Panc1 (cell line): ENCODE results near the gene ARL5A. TPM values are rescaled to one million over a fixed set of nuclear protein-coding genes. Genes with fewer than 3 reads are reported as not detected.

ENCODE experiments used
- ATAC-seq: fragments of 200-7000 bp; cut with Tn5 transposase; 2 replicates; pipeline ENCODE4 v1.9.1; 2020; ENCODE audit warnings: mild to moderate bottlenecking, moderate library complexity
- BruUV-seq: library from RNA; stranded (reverse); fragments of 400-500 nt; replicated peaks from 2 replicates; lab custom pipeline; 2021; lab: Mats Ljungman, UMichigan
- CTCF ChIA-PET: fragments of 300-600 bp; sonication (Branson Sonifier 250); formaldehyde crosslinking; loops from one replicate; lab custom pipeline; 2022; ENCODE audit warnings: antibody characterized with exemption; lab: Charles Lee
- POLR2A ChIA-PET: fragments of 300-600 bp; sonication (Branson Sonifier 250); formaldehyde crosslinking; loops from one replicate; lab custom pipeline; 2022; ENCODE audit warnings: antibody characterized with exemption; lab: Charles Lee
- DNase-seq: peaks from one replicate; pipeline ENCODE4 v3.0.0-alpha.2; 2010; ENCODE audit warnings: low read depth, low spot score
- H3K27ac ChIP-seq: 2 replicates; pipeline ENCODE4 v1.5.1; 2011; ENCODE audit warnings: mild to moderate bottlenecking, low read length, inconsistent platforms
- H3K27me3 ChIP-seq: fragments of 200-500 bp; sonication (Bioruptor generic); 2 replicates; pipeline ENCODE4 v1.6.0; 2014; ENCODE audit warnings: low read length, inconsistent platforms; ENCODE audit not compliant: control insufficient read depth, insufficient read depth
- H3K36me3 ChIP-seq: fragments of 200-500 bp; sonication (Bioruptor generic); 2 replicates; pipeline ENCODE4 v1.5.1; 2014; ENCODE audit warnings: inconsistent platforms, mild to moderate bottlenecking, low read length, moderate library complexity; ENCODE audit not compliant: control insufficient read depth, insufficient read depth
- H3K4me1 ChIP-seq: 2 replicates; pipeline ENCODE4 v1.5.1; 2011; ENCODE audit warnings: inconsistent platforms, mild to moderate bottlenecking, low read length, moderate library complexity; ENCODE audit not compliant: control insufficient read depth, insufficient read depth
- H3K4me3 ChIP-seq, 2 experiments: 2 replicates each; pipeline ENCODE4 v1.5.1; 2011 to 2012; ENCODE audit warnings: low read depth in 2 of 2, low read length in 2 of 2, mild to moderate bottlenecking in 2 of 2, inconsistent platforms in 1 of 2, moderate library complexity in 1 of 2
- H3K9me3 ChIP-seq: fragments of 200-500 bp; sonication (Bioruptor generic); 2 replicates; pipeline ENCODE4 v1.5.1; 2014; ENCODE audit warnings: low read depth, mild to moderate bottlenecking, inconsistent platforms, low read length, moderate library complexity; ENCODE audit not compliant: control insufficient read depth, insufficient read depth
- POLR2AphosphoS5 ChIP-seq: IDR thresholded peaks from 2 replicates; pipeline ENCODE4 v1.6.1; 2012; ENCODE audit warnings: mild to moderate bottlenecking, low read depth, low read length, moderate library complexity
- SIN3A ChIP-seq: IDR thresholded peaks from 2 replicates; pipeline ENCODE4 v1.6.1; 2012; ENCODE audit warnings: low read depth, mild to moderate bottlenecking, low read length, moderate library complexity, borderline replicate concordance; ENCODE audit not compliant: insufficient read depth
- TCF7L2 ChIP-seq: IDR thresholded peaks from 2 replicates; pipeline ENCODE4 v1.6.1; 2011; ENCODE audit warnings: mild to moderate bottlenecking, low read depth, low read length, inconsistent platforms
- in situ Hi-C: cut with HindIII; loops from 2 replicates; pipeline ENCODE4 v1.10.0; 2016; ENCODE audit warnings: low sequenced_read_pairs, low pct_unique_long_range_greater_than_20kb
- intact Hi-C: fragments of 100-400 bp; cut with micrococcal nuclease; formaldehyde crosslinking; loops from one replicate; pipeline ENCODE4 v1.10.0; 2022; ENCODE audit not compliant: unreplicated experiment
- total RNA-seq: library from RNA; stranded (reverse); gene quantifications from one replicate; pipeline ENCODE4 v1.2.1, GENCODE V29; 2021; ENCODE audit not compliant: unreplicated experiment
- TF ChIP-seq, protein P1 (sequence below), 2 experiments: IDR thresholded peaks; 2 replicates each; pipeline ENCODE4 v1.6.1; 2011 to 2012; ENCODE audit warnings: low read depth in 2 of 2, control low read depth in 1 of 2, low read length in 1 of 2, mild to moderate bottlenecking in 1 of 2, moderate library complexity in 1 of 2; ENCODE audit not compliant: insufficient read depth in 1 of 2
- TF ChIP-seq, protein P2 (sequence below): fragments of 450-650 bp; IDR thresholded peaks from 2 replicates; pipeline ENCODE4 v1.5.1; 2017; ENCODE audit warnings: mild to moderate bottlenecking

ARL5A gene
- total RNA-seq, 1 experiment from 2014 or later = 47.5 TPM

DNA sequence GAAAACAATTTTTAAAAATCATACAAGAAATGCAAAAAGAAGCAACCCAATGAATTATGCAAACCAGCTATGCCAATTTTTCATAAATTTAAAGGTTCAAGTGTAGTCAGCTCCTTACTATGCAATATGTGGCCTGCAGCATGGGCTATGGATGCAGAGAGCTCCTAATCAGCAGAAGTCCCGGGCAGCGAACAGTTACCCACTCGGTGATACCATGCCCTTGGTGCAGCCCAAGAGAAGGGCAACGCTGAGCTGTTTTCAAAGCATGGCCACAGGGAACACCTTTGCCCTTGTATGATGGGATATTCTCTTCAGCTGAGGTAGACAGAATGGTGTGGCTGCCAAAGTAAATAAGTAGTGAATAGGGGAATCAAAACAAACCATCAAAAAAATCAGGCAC, 17.3 kb upstream of the ARL5A start:
- ChIA-PET POLR2A (interaction anchor here (0.6 kb wide), 1 partner anchor 16 kb away, joined by 3 read pairs; no protein-coding TSS in a partner anchor), CTCF (no interaction called here)
- no peak overlapping the region for H3K27ac ChIP-seq
- no peaks in the 10 kb centered on the region for H3K9me3 ChIP-seq
- H3K27me3 ChIP-seq = peaks cover 3% of the 10 kb centered on the region; the same call in 1 of the 2 replicates
- DNase-seq = no peak
- TF ChIP-seq SIN3A (no peak), POLR2AphosphoS5 (no peak), TCF7L2 (no peak)
- TF ChIP-seq, protein P1, sequence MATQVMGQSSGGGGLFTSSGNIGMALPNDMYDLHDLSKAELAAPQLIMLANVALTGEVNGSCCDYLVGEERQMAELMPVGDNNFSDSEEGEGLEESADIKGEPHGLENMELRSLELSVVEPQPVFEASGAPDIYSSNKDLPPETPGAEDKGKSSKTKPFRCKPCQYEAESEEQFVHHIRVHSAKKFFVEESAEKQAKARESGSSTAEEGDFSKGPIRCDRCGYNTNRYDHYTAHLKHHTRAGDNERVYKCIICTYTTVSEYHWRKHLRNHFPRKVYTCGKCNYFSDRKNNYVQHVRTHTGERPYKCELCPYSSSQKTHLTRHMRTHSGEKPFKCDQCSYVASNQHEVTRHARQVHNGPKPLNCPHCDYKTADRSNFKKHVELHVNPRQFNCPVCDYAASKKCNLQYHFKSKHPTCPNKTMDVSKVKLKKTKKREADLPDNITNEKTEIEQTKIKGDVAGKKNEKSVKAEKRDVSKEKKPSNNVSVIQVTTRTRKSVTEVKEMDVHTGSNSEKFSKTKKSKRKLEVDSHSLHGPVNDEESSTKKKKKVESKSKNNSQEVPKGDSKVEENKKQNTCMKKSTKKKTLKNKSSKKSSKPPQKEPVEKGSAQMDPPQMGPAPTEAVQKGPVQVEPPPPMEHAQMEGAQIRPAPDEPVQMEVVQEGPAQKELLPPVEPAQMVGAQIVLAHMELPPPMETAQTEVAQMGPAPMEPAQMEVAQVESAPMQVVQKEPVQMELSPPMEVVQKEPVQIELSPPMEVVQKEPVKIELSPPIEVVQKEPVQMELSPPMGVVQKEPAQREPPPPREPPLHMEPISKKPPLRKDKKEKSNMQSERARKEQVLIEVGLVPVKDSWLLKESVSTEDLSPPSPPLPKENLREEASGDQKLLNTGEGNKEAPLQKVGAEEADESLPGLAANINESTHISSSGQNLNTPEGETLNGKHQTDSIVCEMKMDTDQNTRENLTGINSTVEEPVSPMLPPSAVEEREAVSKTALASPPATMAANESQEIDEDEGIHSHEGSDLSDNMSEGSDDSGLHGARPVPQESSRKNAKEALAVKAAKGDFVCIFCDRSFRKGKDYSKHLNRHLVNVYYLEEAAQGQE (IDR thresholded peaks at IDR 0.05; ENCODE audit: insufficient read depth in 1 of 2, low read depth in 2 of 2, low read length in 1 of 2) = no peak
- TF ChIP-seq, protein P2, sequence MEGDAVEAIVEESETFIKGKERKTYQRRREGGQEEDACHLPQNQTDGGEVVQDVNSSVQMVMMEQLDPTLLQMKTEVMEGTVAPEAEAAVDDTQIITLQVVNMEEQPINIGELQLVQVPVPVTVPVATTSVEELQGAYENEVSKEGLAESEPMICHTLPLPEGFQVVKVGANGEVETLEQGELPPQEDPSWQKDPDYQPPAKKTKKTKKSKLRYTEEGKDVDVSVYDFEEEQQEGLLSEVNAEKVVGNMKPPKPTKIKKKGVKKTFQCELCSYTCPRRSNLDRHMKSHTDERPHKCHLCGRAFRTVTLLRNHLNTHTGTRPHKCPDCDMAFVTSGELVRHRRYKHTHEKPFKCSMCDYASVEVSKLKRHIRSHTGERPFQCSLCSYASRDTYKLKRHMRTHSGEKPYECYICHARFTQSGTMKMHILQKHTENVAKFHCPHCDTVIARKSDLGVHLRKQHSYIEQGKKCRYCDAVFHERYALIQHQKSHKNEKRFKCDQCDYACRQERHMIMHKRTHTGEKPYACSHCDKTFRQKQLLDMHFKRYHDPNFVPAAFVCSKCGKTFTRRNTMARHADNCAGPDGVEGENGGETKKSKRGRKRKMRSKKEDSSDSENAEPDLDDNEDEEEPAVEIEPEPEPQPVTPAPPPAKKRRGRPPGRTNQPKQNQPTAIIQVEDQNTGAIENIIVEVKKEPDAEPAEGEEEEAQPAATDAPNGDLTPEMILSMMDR = no peak
- ATAC-seq = no peak
- BruUV-seq = no TSS peak
- intact Hi-C loops (no loop called here), in situ Hi-C loops (no loop called here)
- H3K4me1 ChIP-seq = no peaks in the 10 kb centered on the region
- no peaks in the 10 kb centered on the region for H3K36me3 ChIP-seq
- no peak overlapping the region for H3K4me3 ChIP-seq

DNA sequence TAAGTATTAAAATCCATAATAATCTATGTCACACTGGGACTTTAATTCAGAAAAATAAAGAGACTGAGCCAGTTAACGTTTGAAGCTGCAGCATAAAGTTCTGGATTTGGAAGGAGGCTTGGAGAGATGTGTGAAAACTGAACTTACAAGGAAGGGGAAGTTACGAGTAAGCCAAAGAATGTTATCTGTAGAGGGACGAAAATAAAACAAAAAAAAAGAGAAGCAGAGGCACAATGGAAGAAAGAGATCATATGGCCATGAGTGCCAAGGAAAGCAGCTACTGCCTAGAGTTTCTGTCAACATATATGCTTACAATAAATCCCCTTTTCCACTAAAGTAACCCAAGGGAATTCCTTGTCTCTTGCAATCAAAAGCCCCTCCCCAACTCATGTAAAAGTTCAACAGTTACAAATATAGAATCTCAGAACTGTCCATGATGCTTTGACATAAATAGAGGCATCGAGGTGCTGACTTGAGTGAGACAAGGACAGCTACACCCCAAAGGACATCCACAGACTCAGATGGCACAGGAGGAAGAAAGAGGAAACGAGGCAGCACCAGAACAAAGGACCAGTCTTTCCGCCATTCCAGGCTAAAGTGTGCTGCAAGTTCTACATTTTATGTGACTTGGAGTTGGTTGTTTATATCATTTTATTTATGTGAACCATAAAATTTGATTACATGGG, 16.1 kb upstream of the ARL5A start:
- POLR2A ChIA-PET = no interaction called here
- in situ Hi-C loops = no loop called here

More for the DNA sequence above, 16.1 kb upstream of the ARL5A start:
- CTCF ChIA-PET = no interaction called here
- TF ChIP-seq SIN3A (no peak), TCF7L2 (no peak), POLR2AphosphoS5 (no peak)
- TF ChIP-seq, protein P2 = no peak
- TF ChIP-seq, protein P1 (IDR thresholded peaks at IDR 0.05; ENCODE audit: insufficient read depth in 1 of 2, low read depth in 2 of 2, low read length in 1 of 2) = no peak
- DNase-seq = no peak
- Histone ChIP-seq H3K4me1 (no peaks in the 10 kb centered on the region), H3K36me3 (no peaks in the 10 kb centered on the region), H3K27ac (no peak overlapping the region), H3K27me3 (peaks cover 3% of the 10 kb centered on the region; the same call in 1 of the 2 replicates), H3K9me3 (no peaks in the 10 kb centered on the region), H3K4me3 (no peak overlapping the region)
- no peak for ATAC-seq
- intact Hi-C loops = no loop called here
- no TSS peak for BruUV-seq
